Caco-2 (cell line): ENCODE measurements around the gene YBX1. TPM values are rescaled to one million over a fixed set of nuclear protein-coding genes. Genes with fewer than 3 reads are reported as not detected.

Experiments used
- BruUV-seq: library from RNA; stranded (reverse); fragments of 400-500 nt; replicated peaks from 2 replicates; lab custom pipeline; 2021; lab: Mats Ljungman, UMichigan
- CTCF ChIA-PET: fragments of 300-600 bp; sonication (Branson Sonifier 250); formaldehyde crosslinking; loops from one replicate; lab custom pipeline; 2022; ENCODE audit warnings: antibody characterized with exemption; lab: Charles Lee
- POLR2A ChIA-PET: fragments of 300-600 bp; sonication (Branson Sonifier 250); formaldehyde crosslinking; loops from one replicate; lab custom pipeline; 2022; ENCODE audit warnings: antibody characterized with exemption; lab: Charles Lee
- DNase-seq, 2 experiments: peaks; one replicate each; pipeline versions ENCODE4 v3.0.0 to v3.0.0-alpha.2; 2020 to 2022
- H3K27me3 ChIP-seq: replicated peaks from 2 replicates; pipeline ENCODE4 v1.6.0; 2011; ENCODE audit warnings: low read length; ENCODE audit not compliant: control insufficient read depth, insufficient read depth
- H3K36me3 ChIP-seq: 2 replicates; pipeline ENCODE4 v1.5.1; 2011; ENCODE audit warnings: low read length; ENCODE audit not compliant: control insufficient read depth, insufficient read depth
- H3K4me1 ChIP-seq: fragments of 250-450 bp; sonication (Bioruptor Pico); 2 replicates; pipeline ENCODE4 v1.5.1; 2020; ENCODE audit warnings: mild to moderate bottlenecking
- H3K4me3 ChIP-seq: 2 replicates; pipeline ENCODE4 v1.5.1; 2011; ENCODE audit warnings: low read depth, mild to moderate bottlenecking, control low read depth, low read length
- H3K9me3 ChIP-seq: fragments of 250-450 bp; sonication (Bioruptor Pico); 2 replicates; pipeline ENCODE4 v1.5.1; 2020; ENCODE audit warnings: mild to moderate bottlenecking, moderate library complexity
- H3K27ac Mint-ChIP-seq: one replicate; pipeline ENCODE4 v1.8.0; 2022; ENCODE audit warnings: mixed read lengths; ENCODE audit not compliant: unreplicated experiment
- H3K27me3 Mint-ChIP-seq: one replicate; pipeline ENCODE4 v1.8.0; 2022; ENCODE audit warnings: mixed read lengths; ENCODE audit not compliant: insufficient read depth, unreplicated experiment
- H3K36me3 Mint-ChIP-seq: one replicate; pipeline ENCODE4 v1.8.0; 2022; ENCODE audit warnings: mild to moderate bottlenecking, mixed read lengths; ENCODE audit not compliant: insufficient read depth, unreplicated experiment
- H3K4me1 Mint-ChIP-seq: one replicate; pipeline ENCODE4 v1.8.0; 2022; ENCODE audit warnings: low read depth, mixed read lengths; ENCODE audit not compliant: unreplicated experiment
- H3K4me3 Mint-ChIP-seq: one replicate; pipeline ENCODE4 v1.8.0; 2022; ENCODE audit warnings: mild to moderate bottlenecking, moderate library complexity, mixed read lengths; ENCODE audit not compliant: unreplicated experiment
- H3K9me3 Mint-ChIP-seq: one replicate; pipeline ENCODE4 v1.8.0; 2022; ENCODE audit warnings: mixed read lengths; ENCODE audit not compliant: unreplicated experiment
- CTCF ChIP-seq, 2 experiments: fragments of 200-600 bp in 1 of 2; IDR thresholded peaks; 1 replicate in 1 of 2; 2 replicates in 1 of 2; pipeline versions ENCODE4 v1.5.1 to v1.8.0; 2011 to 2022; ENCODE audit warnings: antibody characterized with exemption in 1 of 2, control low read depth in 1 of 2, inconsistent platforms in 1 of 2, low read depth in 1 of 2, low read length in 1 of 2, mild to moderate bottlenecking in 1 of 2, moderate library complexity in 1 of 2; ENCODE audit not compliant: insufficient read depth in 1 of 2, severe bottlenecking in 1 of 2, unreplicated experiment in 1 of 2
- intact Hi-C: fragments of 100-400 bp; cut with micrococcal nuclease; formaldehyde crosslinking; loops from one replicate; pipeline ENCODE4 v1.10.0; 2022; ENCODE audit not compliant: unreplicated experiment
- total RNA-seq: library from RNA; stranded (reverse); gene quantifications from 2 replicates; pipeline ENCODE4 v1.2.3, GENCODE V29; 2022

YBX1 gene
- total RNA-seq, 1 experiment from 2014 or later, result 567 TPM

GRCh38 chr1:42743317-42744147 is 61.3 kb downstream of the YBX1 start:
- ChIA-PET POLR2A (no interaction called here), CTCF (interaction anchor here (1.6 kb wide), 1 partner anchor 165 kb away, joined by 4 read pairs; no protein-coding TSS in a partner anchor)
- H3K4me3 ChIP-seq, result no peak overlapping the region
- intact Hi-C loops, result no loop called here
- Mint-ChIP-seq H3K36me3 (no peaks in the 10 kb centered on the region), H3K4me3 (no peak overlapping the region), H3K4me1 (peaks cover 9% of the 10 kb centered on the region), H3K27ac (no peak overlapping the region), H3K9me3 (no peaks in the 10 kb centered on the region), H3K27me3 (no peaks in the 10 kb centered on the region)
- peaks cover 14% of the 10 kb centered on the region for H3K4me1 ChIP-seq
- no peak for TF ChIP-seq CTCF (IDR thresholded peaks at IDR 0.05; ENCODE audit: insufficient read depth in 1 of 2, low read depth in 1 of 2, low read length in 1 of 2, severe bottlenecking in 1 of 2, unreplicated experiment in 1 of 2)
- H3K36me3 ChIP-seq, result no peaks in the 10 kb centered on the region
- peak in 1 of 2 experiments; percentile 31 for DNase-seq
- no TSS peak for BruUV-seq
- no peaks in the 10 kb centered on the region for H3K27me3 ChIP-seq
- H3K9me3 ChIP-seq, result no peaks in the 10 kb centered on the region

- Mint-ChIP-seq H3K36me3 (no peaks in the 10 kb centered on the region), H3K27ac (no peak overlapping the region), H3K9me3 (no peaks in the 10 kb centered on the region), H3K4me1 (peaks cover 9% of the 10 kb centered on the region), H3K4me3 (no peak overlapping the region), H3K27me3 (no peaks in the 10 kb centered on the region)
- Histone ChIP-seq H3K4me1 (peaks cover 14% of the 10 kb centered on the region), H3K27me3 (no peaks in the 10 kb centered on the region), H3K36me3 (no peaks in the 10 kb centered on the region), H3K4me3 (no peak overlapping the region), H3K9me3 (no peaks in the 10 kb centered on the region)
- no peak for TF ChIP-seq CTCF (IDR thresholded peaks at IDR 0.05; ENCODE audit: insufficient read depth in 1 of 2, low read depth in 1 of 2, low read length in 1 of 2, severe bottlenecking in 1 of 2, unreplicated experiment in 1 of 2)
- no TSS peak for BruUV-seq
- POLR2A ChIA-PET, result no interaction called here
- no peak for DNase-seq
- CTCF ChIA-PET, result interaction anchor here (1.6 kb wide), 1 partner anchor 166 kb away, joined by 4 read pairs; no protein-coding TSS in a partner anchor
- intact Hi-C loops, result no loop called here
Observed at GRCh38 chr1:42744148-42744413, 61.9 kb downstream of the YBX1 start.

DNA sequence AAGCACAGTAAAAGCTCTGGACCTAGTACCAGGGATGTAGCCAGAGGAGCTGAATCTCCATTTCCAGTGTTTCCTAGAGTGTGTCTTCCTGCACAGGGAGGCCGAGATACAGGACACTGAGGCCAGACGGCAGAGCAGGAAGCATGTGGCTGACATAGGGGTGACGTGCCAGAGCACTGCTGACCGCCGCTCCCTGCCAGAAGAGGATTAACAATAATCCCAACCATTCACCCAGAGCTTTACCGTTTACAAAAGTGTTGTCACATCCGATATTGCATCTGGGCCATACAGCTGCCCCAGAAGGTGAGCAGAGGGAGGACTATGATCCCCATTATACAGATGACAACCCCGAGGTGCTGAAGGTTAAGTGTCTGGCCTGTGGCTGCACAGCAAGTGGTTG is 63.6 kb downstream of the YBX1 start:
- DNase-seq, result no peak
- Mint-ChIP-seq H3K4me3 (no peak overlapping the region), H3K4me1 (peaks cover 9% of the 10 kb centered on the region), H3K27ac (no peak overlapping the region), H3K27me3 (no peaks in the 10 kb centered on the region), H3K36me3 (no peaks in the 10 kb centered on the region), H3K9me3 (no peaks in the 10 kb centered on the region)
- Histone ChIP-seq H3K9me3 (no peaks in the 10 kb centered on the region), H3K36me3 (no peaks in the 10 kb centered on the region), H3K4me1 (no peaks in the 10 kb centered on the region), H3K4me3 (no peak overlapping the region), H3K27me3 (no peaks in the 10 kb centered on the region)
- intact Hi-C loops, result no loop called here
- ChIA-PET POLR2A (no interaction called here), CTCF (no interaction called here)
- no peak for TF ChIP-seq CTCF (IDR thresholded peaks at IDR 0.05; ENCODE audit: insufficient read depth in 1 of 2, low read depth in 1 of 2, low read length in 1 of 2, severe bottlenecking in 1 of 2, unreplicated experiment in 1 of 2)
- no TSS peak for BruUV-seq
